ENCODE results near the gene ARHGAP24. TPM values are rescaled to one million over a fixed set of nuclear protein-coding genes. Genes with fewer than 3 reads are reported as not detected.

ARHGAP24 gene
- total RNA-seq, 1 donor from 2014 or later, result 17.8 TPM

GRCh38 chr4:86006057-86006456 is 531.1 kb downstream of the ARHGAP24 start:
- no peak for DNase-seq (ENCODE audit: low spot score, unreplicated experiment)
- Mint-ChIP-seq H3K4me1 (ENCODE audit: low read depth) (no peaks in the 10 kb centered on the region), H3K4me3 (ENCODE audit: low read depth) (no peak overlapping the region), H3K27ac (no peak overlapping the region), H3K27me3 (no peaks in the 10 kb centered on the region), H3K36me3 (ENCODE audit: insufficient read depth) (peaks cover 4% of the 10 kb centered on the region), H3K9me3 (ENCODE audit: low read depth) (no peaks in the 10 kb centered on the region)
- no peak for TF ChIP-seq CTCF (IDR thresholded peaks at IDR 0.05; ENCODE audit: unreplicated experiment)

GRCh38 chr4:86007042-86007441 is 532.1 kb downstream of the ARHGAP24 start:
- H3K27me3 Mint-ChIP-seq, result no peaks in the 10 kb centered on the region
- H3K4me3 Mint-ChIP-seq (ENCODE audit: low read depth), result no peak overlapping the region
- H3K4me1 Mint-ChIP-seq (ENCODE audit: low read depth), result no peaks in the 10 kb centered on the region
- no peaks in the 10 kb centered on the region for H3K9me3 Mint-ChIP-seq (ENCODE audit: low read depth)
- peaks cover 4% of the 10 kb centered on the region for H3K36me3 Mint-ChIP-seq (ENCODE audit: insufficient read depth)
- H3K27ac Mint-ChIP-seq, result no peak overlapping the region
- DNase-seq (ENCODE audit: low spot score, unreplicated experiment), result no peak
- no peak for TF ChIP-seq CTCF (IDR thresholded peaks at IDR 0.05; ENCODE audit: unreplicated experiment)

GRCh38 chr4:86011117-86011516 is 536.2 kb downstream of the ARHGAP24 start:
- H3K27ac Mint-ChIP-seq, result no peak overlapping the region
- no peak for TF ChIP-seq CTCF (IDR thresholded peaks at IDR 0.05; ENCODE audit: unreplicated experiment)
- H3K4me3 Mint-ChIP-seq (ENCODE audit: low read depth), result no peak overlapping the region
- no peaks in the 10 kb centered on the region for H3K27me3 Mint-ChIP-seq
- no peaks in the 10 kb centered on the region for H3K36me3 Mint-ChIP-seq (ENCODE audit: insufficient read depth)
- no peaks in the 10 kb centered on the region for H3K9me3 Mint-ChIP-seq (ENCODE audit: low read depth)
- peaks cover under 1% of the 10 kb centered on the region for H3K4me1 Mint-ChIP-seq (ENCODE audit: low read depth)
- DNase-seq (ENCODE audit: low spot score, unreplicated experiment), result no peak

- Mint-ChIP-seq H3K4me3 (ENCODE audit: low read depth) (no peak overlapping the region), H3K27me3 (no peaks in the 10 kb centered on the region), H3K27ac (no peak overlapping the region), H3K4me1 (ENCODE audit: low read depth) (peaks cover 3% of the 10 kb centered on the region), H3K36me3 (ENCODE audit: insufficient read depth) (no peaks in the 10 kb centered on the region), H3K9me3 (ENCODE audit: low read depth) (no peaks in the 10 kb centered on the region)
- no peak for DNase-seq (ENCODE audit: low spot score, unreplicated experiment)
- no peak for TF ChIP-seq CTCF (IDR thresholded peaks at IDR 0.05; ENCODE audit: unreplicated experiment)
Measured at GRCh38 chr4:86013621-86014020, 538.7 kb downstream of the ARHGAP24 start.

GRCh38 chr4:86014599-86014998 is 539.6 kb downstream of the ARHGAP24 start:
- no peak overlapping the region for H3K27ac Mint-ChIP-seq
- H3K4me3 Mint-ChIP-seq (ENCODE audit: low read depth), result no peak overlapping the region
- no peaks in the 10 kb centered on the region for H3K27me3 Mint-ChIP-seq
- peaks cover 3% of the 10 kb centered on the region for H3K4me1 Mint-ChIP-seq (ENCODE audit: low read depth)
- no peaks in the 10 kb centered on the region for H3K36me3 Mint-ChIP-seq (ENCODE audit: insufficient read depth)
- TF ChIP-seq CTCF (IDR thresholded peaks at IDR 0.05; ENCODE audit: unreplicated experiment), result no peak
- no peak for DNase-seq (ENCODE audit: low spot score, unreplicated experiment)
- H3K9me3 Mint-ChIP-seq (ENCODE audit: low read depth), result no peaks in the 10 kb centered on the region

Data from progenitor cell of endocrine pancreas (in vitro differentiated cells).